GM12878 (cell line): ENCODE results near the gene PLEKHG2. TPM values are rescaled to one million over a fixed set of nuclear protein-coding genes. Genes with fewer than 3 reads are reported as not detected.

Source experiments
- ATAC-seq: fragments of 200-7000 bp; cut with Tn5 transposase; 3 replicates; pipeline ENCODE4 v1.9.1; 2020; ENCODE audit warnings: mild to moderate bottlenecking, moderate library complexity
- BruUV-seq: library from RNA; stranded (reverse); fragments of 400-500 nt; replicated peaks from 2 replicates; lab custom pipeline; 2021; lab: Mats Ljungman, UMichigan
- CTCF ChIA-PET: fragments of 300-600 bp; sonication (Branson Sonifier 250); formaldehyde crosslinking; extraction: SDS; loops from one replicate; lab custom pipeline; 2021; ENCODE audit warnings: inconsistent platforms; lab: Yijun Ruan, JAX
- POLR2A ChIA-PET: fragments of 350-600 bp; formaldehyde crosslinking; extraction: SDS; loops from one replicate; lab custom pipeline; 2021; ENCODE audit warnings: inconsistent platforms; lab: Charles Lee
- RAD21 ChIA-PET: fragments of 300-600 bp; sonication (Branson Sonifier 250); formaldehyde crosslinking; loops from one replicate; lab custom pipeline; 2023; ENCODE audit warnings: antibody characterized with exemption; ENCODE audit not compliant: unreplicated experiment; lab: Charles Lee
- SMC1A ChIA-PET: fragments of 300-600 bp; sonication (Branson Sonifier 250); formaldehyde crosslinking; loops from one replicate; lab custom pipeline; 2023; ENCODE audit not compliant: unreplicated experiment, uncharacterized antibody; lab: Charles Lee
- DNase-seq: peaks from one replicate; pipeline ENCODE4 v3.0.0-alpha.2; 2011; ENCODE audit warnings: low read depth, low spot score
- FAIRE-seq: peaks from 3 replicates; lab custom pipeline; 2011; peaks lifted over from hg19 to GRCh38; lab: Jason Lieb, UNC
- H2AFZ ChIP-seq: 2 replicates; pipeline ENCODE4 v1.6.0; 2011; ENCODE audit warnings: low read depth, low read length, control low read depth; ENCODE audit not compliant: control insufficient read depth
- H3K27ac ChIP-seq: 2 replicates; pipeline ENCODE4 v1.5.1; 2011; ENCODE audit warnings: control low read depth; ENCODE audit not compliant: control insufficient read depth, insufficient read depth
- H3K27me3 ChIP-seq, 2 experiments: replicated peaks in 1 of 2; 2 replicates each; pipeline versions ENCODE4 v1.6.0 to v1.6.1; 2011; ENCODE audit warnings: low read length in 1 of 2; ENCODE audit not compliant: control insufficient read depth in 2 of 2, insufficient read depth in 2 of 2
- H3K36me3 ChIP-seq, 2 experiments: 2 replicates each; pipeline ENCODE4 v1.5.1; 2011; ENCODE audit warnings: low read length in 1 of 2; ENCODE audit not compliant: control insufficient read depth in 2 of 2, insufficient read depth in 2 of 2
- H3K4me1 ChIP-seq: 2 replicates; pipeline ENCODE4 v1.6.1; 2011; ENCODE audit warnings: mild to moderate bottlenecking, low read length, moderate library complexity, mixed read lengths; ENCODE audit not compliant: control insufficient read depth, insufficient read depth
- H3K4me2 ChIP-seq: 2 replicates; pipeline ENCODE4 v1.6.0; 2011; ENCODE audit warnings: control low read depth; ENCODE audit not compliant: control insufficient read depth, insufficient read depth
- H3K4me3 ChIP-seq: fragments of 200-600 bp; sonication (generic); 2 replicates; pipeline ENCODE4 v1.5.1; 2016
- H3K79me2 ChIP-seq: 2 replicates; pipeline ENCODE4 v1.6.0; 2011; ENCODE audit warnings: low read length; ENCODE audit not compliant: control insufficient read depth, insufficient read depth
- H3K9ac ChIP-seq: 2 replicates; pipeline ENCODE4 v1.8.0; 2011; ENCODE audit warnings: low read length, control low read depth, mixed read lengths; ENCODE audit not compliant: control insufficient read depth, insufficient read depth
- H3K9me3 ChIP-seq: replicated peaks from 3 replicates; pipeline ENCODE4 v1.5.1; 2011; ENCODE audit warnings: mild to moderate bottlenecking, low read length; ENCODE audit not compliant: control insufficient read depth, insufficient read depth
- H4K20me1 ChIP-seq: 2 replicates; pipeline ENCODE4 v1.6.0; 2011; ENCODE audit not compliant: control insufficient read depth, insufficient read depth
- BMI1 ChIP-seq: fragments of 450-650 bp; IDR thresholded peaks from 2 replicates; pipeline ENCODE4 v1.6.1; 2016; ENCODE audit warnings: mild to moderate bottlenecking, moderate library complexity, borderline replicate concordance
- ESRRA ChIP-seq: IDR thresholded peaks from 2 replicates; pipeline ENCODE4 v1.6.1; 2012; ENCODE audit warnings: mild to moderate bottlenecking, low read length, improper control_type of control experiment
- HCFC1 ChIP-seq: fragments of 150-350 bp; IDR thresholded peaks from 2 replicates; pipeline ENCODE4 v1.6.1; 2014; ENCODE audit warnings: low read length
- PML ChIP-seq: IDR thresholded peaks from 2 replicates; pipeline ENCODE4 v1.6.1; 2012; ENCODE audit warnings: low read length, inconsistent platforms
- POLR2AphosphoS5 ChIP-seq: IDR thresholded peaks from 2 replicates; pipeline ENCODE4 v1.6.1; 2011; ENCODE audit warnings: mild to moderate bottlenecking, low read length, inconsistent platforms
- ZNF207 ChIP-seq: fragments of 450-650 bp; IDR thresholded peaks from 2 replicates; pipeline ENCODE4 v1.6.1; 2014; ENCODE audit warnings: antibody characterized with exemption, mild to moderate bottlenecking, borderline replicate concordance
- ZNF274 ChIP-seq: IDR thresholded peaks from one replicate; pipeline ENCODE4 v1.8.0; 2011; ENCODE audit not compliant: insufficient read length, insufficient read depth
- WGBS: methylation state at CpG from one replicate; pipeline ENCODE4 v1.1.6; 2016; ENCODE audit warnings: low lambda C conversion rate; ENCODE audit not compliant: insufficient replicate concordance, insufficient coverage; ENCODE audit errors: missing lambda C conversion rate; 5-methylcytosine and 5-hydroxymethylcytosine counted together
- in situ Hi-C: fragments of 300-500 bp; cut with MboI; formaldehyde crosslinking; loops from 9 replicates; pipeline ENCODE4 v1.14.3; 2018; ENCODE audit warnings: mixed read lengths
- intact Hi-C: fragments of 100-400 bp; cut with micrococcal nuclease; formaldehyde crosslinking; loops from one replicate; pipeline ENCODE4 v1.14.2; 2022; ENCODE audit not compliant: unreplicated experiment
- polyA plus RNA-seq, 11 experiments: library from polyadenylated mRNA; depleted of rRNA in 4 of 11; unstranded in 6 of 11; stranded (reverse) in 5 of 11; fragments of >200 nt; fragmentation: Nextera tagmentation in 4 of 11; fragmentation: Illumina TruSeq in 1 of 11; extraction: Ambion mirVana in 4 of 11; extraction: Trizol in 1 of 11; gene quantifications; 1 replicate in 1 of 11; 2 replicates in 10 of 11; pipeline versions ENCODE4 v1.2.1 to v1.2.3, GENCODE V29; 2011 to 2016; ENCODE audit warnings: inconsistent platforms in 2 of 11, missing spikeins in 2 of 11, low read depth in 1 of 11
- total RNA-seq, 4 experiments: library from RNA; depleted of rRNA in 3 of 4; stranded (reverse); fragments of >200 nt in 3 of 4; fragmentation: Illumina TruSeq in 1 of 4; extraction: Trizol in 1 of 4; gene quantifications; 2 replicates each; pipeline versions ENCODE4 v1.2.1 to v1.2.3, GENCODE V29; 2013 to 2021
- TF ChIP-seq, protein P1 (sequence below): fragments of 450-650 bp; IDR thresholded peaks from 2 replicates; pipeline ENCODE4 v1.6.1; 2016; ENCODE audit warnings: mild to moderate bottlenecking

PLEKHG2 gene
- total and polyA plus RNA-seq, 10 of the 15 experiments (the other 5 are each of a cell fraction or from before 2014, with no cell fraction given): 3.0 to 62.5 (median 17.2) TPM

DNA sequence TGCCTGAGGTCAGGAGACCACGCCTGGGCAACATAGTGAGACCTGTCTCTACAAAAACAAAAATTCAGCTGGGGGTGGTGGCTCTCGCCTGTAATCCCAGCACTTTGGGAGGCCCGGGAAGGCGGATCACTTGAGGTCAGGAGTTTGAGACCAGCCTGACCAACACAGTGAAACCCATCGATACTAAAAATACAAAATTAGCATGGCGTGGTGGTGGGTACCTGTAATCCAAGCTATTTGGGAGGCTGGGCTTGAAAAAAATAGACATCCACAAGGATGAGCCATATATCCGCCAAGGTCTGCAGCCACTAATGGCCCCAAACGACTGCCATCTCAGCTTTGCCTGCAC is 20.2 kb downstream of the PLEKHG2 start:
- RAD21 ChIA-PET: no interaction called here
- CTCF ChIA-PET: interaction anchor here (1.1 to 1.7 kb wide), 4 partner anchors 21 to 70 kb away, joined by 3 to 4 read pairs (median 3); partner anchors contain the start of gene PLEKHG2
- H3K27me3 ChIP-seq: no peaks in the 10 kb centered on the region
- TF ChIP-seq ESRRA (no peak), BMI1 (no peak), HCFC1 (no peak), PML (0 out of 2 replicates have a peak, but pooled peaks have one; percentile 3), POLR2AphosphoS5 (peak; percentile 46; the same call in 1 of the 2 replicates), ZNF207 (no peak), ZNF274 (no peak)
- TF ChIP-seq, protein P1, sequence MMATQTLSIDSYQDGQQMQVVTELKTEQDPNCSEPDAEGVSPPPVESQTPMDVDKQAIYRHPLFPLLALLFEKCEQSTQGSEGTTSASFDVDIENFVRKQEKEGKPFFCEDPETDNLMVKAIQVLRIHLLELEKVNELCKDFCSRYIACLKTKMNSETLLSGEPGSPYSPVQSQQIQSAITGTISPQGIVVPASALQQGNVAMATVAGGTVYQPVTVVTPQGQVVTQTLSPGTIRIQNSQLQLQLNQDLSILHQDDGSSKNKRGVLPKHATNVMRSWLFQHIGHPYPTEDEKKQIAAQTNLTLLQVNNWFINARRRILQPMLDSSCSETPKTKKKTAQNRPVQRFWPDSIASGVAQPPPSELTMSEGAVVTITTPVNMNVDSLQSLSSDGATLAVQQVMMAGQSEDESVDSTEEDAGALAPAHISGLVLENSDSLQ: no peak
- TF ChIP-seq, all 136 proteins: peak for 2
- ChIA-PET POLR2A (interaction anchor here (0.9 to 1.5 kb wide), 2 partner anchors 18 to 36 kb away, joined by 3 to 6 read pairs; no protein-coding TSS in a partner anchor), SMC1A (interaction anchor here (0.6 to 1.6 kb wide), 2 partner anchors 18 to 77 kb away, joined by 3 to 4 read pairs; no protein-coding TSS in a partner anchor)
- no peak overlapping the region for H3K4me3 ChIP-seq
- no peak overlapping the region for H3K9ac ChIP-seq
- no peaks in the 10 kb centered on the region; the same call in 1 of the 2 replicates for H4K20me1 ChIP-seq
- no peaks in the 10 kb centered on the region for H3K9me3 ChIP-seq
- in situ Hi-C loops (no loop called here), intact Hi-C loops (no loop called here)
- DNase-seq (no peak), ATAC-seq (no peak), FAIRE-seq (no peak)
- BruUV-seq: no TSS peak
- H3K27ac ChIP-seq: no peak overlapping the region
- peak overlapping the region; percentile 44 for H3K4me2 ChIP-seq
- H3K4me1 ChIP-seq: peaks cover 36% of the 10 kb centered on the region
- peaks cover 10 to 15% of the 10 kb centered on the region in 2 experiments for H3K36me3 ChIP-seq
- H3K79me2 ChIP-seq: peaks cover 36% of the 10 kb centered on the region
- 78% methylated on average over 8 of the region's 8 CpGs for WGBS
- no peak overlapping the region for H2AFZ ChIP-seq
